ENCODE data around the gene OTOR.

OTOR gene

GRCh38 chr20:16748308-16748900 is at the start of gene OTOR:
Gene OTOR, plus strand, starts transcription at chr20:16748358. Its CDS starts 44 bp downstream, at chr20:16748402.
- no peak for DNase-seq (ENCODE audit: low read depth)

GRCh38 chr20:16699293-16699692 is 48.9 kb upstream of the OTOR start:
- no peak for DNase-seq (ENCODE audit: low read depth)

GRCh38 chr20:16701296-16701695 is 46.9 kb upstream of the OTOR start:
- DNase-seq (ENCODE audit: low read depth): no peak

- no peak for DNase-seq (ENCODE audit: low read depth)
Observed at GRCh38 chr20:16703570-16703969, 44.6 kb upstream of the OTOR start.

GRCh38 chr20:16707674-16708073 is 40.5 kb upstream of the OTOR start:
- no peak for DNase-seq (ENCODE audit: low read depth)

GRCh38 chr20:16708602-16709001 is 39.6 kb upstream of the OTOR start:
- DNase-seq (ENCODE audit: low read depth): no peak

GRCh38 chr20:16709017-16709416 is 39.1 kb upstream of the OTOR start:
- DNase-seq (ENCODE audit: low read depth): no peak

- no peak for DNase-seq (ENCODE audit: low read depth)
Observed at GRCh38 chr20:16710781-16711180, 37.4 kb upstream of the OTOR start.

- DNase-seq (ENCODE audit: low read depth): no peak
Observed at GRCh38 chr20:16711661-16712258, 36.4 kb upstream of the OTOR start.

GRCh38 chr20:16712511-16712947 is 35.6 kb upstream of the OTOR start:
- no peak for DNase-seq (ENCODE audit: low read depth)

- DNase-seq (ENCODE audit: low read depth): no peak
Observed at GRCh38 chr20:16713066-16713465, 35.1 kb upstream of the OTOR start.

- no peak for DNase-seq (ENCODE audit: low read depth)
Observed at GRCh38 chr20:16714242-16714641, 33.9 kb upstream of the OTOR start.

GRCh38 chr20:16714751-16715150 is 33.4 kb upstream of the OTOR start:
- DNase-seq (ENCODE audit: low read depth): no peak

- DNase-seq (ENCODE audit: low read depth): no peak
Observed at GRCh38 chr20:16719421-16719820, 28.7 kb upstream of the OTOR start.

GRCh38 chr20:16729080-16729479 is 19.1 kb upstream of the OTOR start:
- DNase-seq (ENCODE audit: low read depth): no peak

GRCh38 chr20:16729565-16730460 is 18.3 kb upstream of the OTOR start, which contains the start of gene SNRPB2:
Gene SNRPB2, plus strand, starts transcription at chr20:16730026. Its CDS starts 1,677 bp downstream, at chr20:16731703.
- DNase-seq (ENCODE audit: low read depth): peak; percentile 69

GRCh38 chr20:16732506-16733152 is 15.5 kb upstream of the OTOR start:
- peak; percentile 20 for DNase-seq (ENCODE audit: low read depth)

- DNase-seq (ENCODE audit: low read depth): no peak
Observed at GRCh38 chr20:16740365-16741072, 7.6 kb upstream of the OTOR start.

- no peak for DNase-seq (ENCODE audit: low read depth)
Observed at GRCh38 chr20:16744178-16744807, 3.9 kb upstream of the OTOR start.

GRCh38 chr20:16745204-16745603 is 3.0 kb upstream of the OTOR start:
- no peak for DNase-seq (ENCODE audit: low read depth)

GRCh38 chr20:16747291-16747811 is 807 bp upstream of the OTOR start:
- no peak for DNase-seq (ENCODE audit: low read depth)
